Upper lobe of left lung (tissue), 6 donors: ENCODE data around the gene HTR3A. TPM values are rescaled to one million over a fixed set of nuclear protein-coding genes. Genes with fewer than 3 reads are reported as not detected.

Experiments used
- ATAC-seq, 2 donors: fragments of 200-7000 bp; cut with Tn5 transposase; one replicate each; pipeline ENCODE4 v1.9.1; 2022; ENCODE audit warnings: mild to moderate bottlenecking in 2 of 2, moderate library complexity in 2 of 2; ENCODE audit not compliant: low FRiP score in 2 of 2
- DNase-seq, 2 donors: peaks; one replicate each; pipeline ENCODE4 v3.0.0-alpha.2; 2019 to 2020
- H3K27ac ChIP-seq, 4 donors: fragments of 200-600 bp; sonication (generic); one replicate each; pipeline ENCODE4 v1.5.1; 2016 to 2019
- H3K27me3 ChIP-seq, 4 donors: fragments of 200-600 bp; sonication (generic); one replicate each; pipeline ENCODE4 v1.5.1; 2017 to 2019
- H3K36me3 ChIP-seq, 4 donors: fragments of 200-600 bp; sonication (generic); one replicate each; pipeline ENCODE4 v1.5.1; 2016 to 2019
- H3K4me1 ChIP-seq, 4 donors: fragments of 200-600 bp; sonication (generic); one replicate each; pipeline ENCODE4 v1.5.1; 2018 to 2019
- H3K4me3 ChIP-seq, 4 donors: fragments of 200-600 bp; sonication (generic); one replicate each; pipeline ENCODE4 v1.5.1; 2017 to 2019; ENCODE audit warnings: mild to moderate bottlenecking in 2 of 4, moderate library complexity in 1 of 4
- H3K9me3 ChIP-seq, 4 donors: fragments of 200-600 bp; sonication (generic); one replicate each; pipeline ENCODE4 v1.5.1; 2018 to 2019
- EP300 ChIP-seq, 4 donors: sonication (generic); formaldehyde crosslinking; IDR thresholded peaks; one replicate each; pipeline ENCODE4 v1.5.1; 2017; ENCODE audit warnings: antibody characterized with exemption in 4 of 4, control low read depth in 2 of 4
- POLR2A ChIP-seq, 4 donors: fragments of 450-650 bp; IDR thresholded peaks; one replicate each; pipeline ENCODE4 v1.5.1; 2016 to 2017; ENCODE audit warnings: antibody characterized with exemption in 4 of 4, mild to moderate bottlenecking in 2 of 4
- POLR2AphosphoS5 ChIP-seq, 2 donors: sonication (generic); formaldehyde crosslinking; IDR thresholded peaks; one replicate each; pipeline ENCODE4 v1.5.1; 2017; ENCODE audit warnings: antibody characterized with exemption in 2 of 2
- WGBS, 2 donors: methylation state at CpG; one replicate each; pipeline ENCODE4 v1.1.5; 2017 to 2018; 5-methylcytosine and 5-hydroxymethylcytosine counted together
- total RNA-seq, 6 donors: library from RNA; depleted of rRNA in 4 of 6; stranded (reverse); fragments of >200 nt in 4 of 6; gene quantifications; one replicate each; pipeline versions ENCODE4 v1.1.0 to v1.2.1, GENCODE V29; 2016 to 2021
- TF ChIP-seq, protein P1 (sequence below), 6 experiments: fragments of 450-650 bp in 4 of 6; fragments of 200-600 bp in 2 of 6; sonication (generic) in 2 of 6; IDR thresholded peaks; one replicate each; pipeline ENCODE4 v1.5.1; 2016 to 2019; ENCODE audit warnings: antibody characterized with exemption in 6 of 6
- donor health status: DM: no; HTN: no; CAD: no; lungs with moderate emphysema.
- donor health status: DM: no; HTN: yes; CAD: no; lungs with severe emphysema.

HTR3A gene
- total RNA-seq, 6 donors from 2014 or later: not detected

DNA sequence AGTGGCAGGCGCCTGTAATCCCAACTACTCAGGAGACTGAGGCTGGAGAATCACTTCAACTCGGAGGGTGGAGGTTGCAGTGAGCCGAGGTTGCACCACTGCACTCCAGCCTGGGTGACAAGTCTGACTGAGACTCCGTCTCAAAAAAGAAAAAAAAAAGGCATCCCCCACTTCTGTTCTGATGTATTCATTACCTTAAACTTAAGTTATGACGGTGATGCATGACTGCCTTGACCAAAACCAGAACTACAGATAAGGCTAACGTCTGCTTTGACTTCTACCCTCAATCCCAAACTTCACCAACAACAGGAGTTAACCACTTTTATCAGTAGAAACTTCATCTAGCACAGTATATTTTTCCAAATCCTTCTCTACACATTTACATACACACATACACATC is 9.9 kb downstream of the HTR3A start:
- DNase-seq (no peak), ATAC-seq (no peak)
- H3K9me3 ChIP-seq: no peaks in the 10 kb centered on the region
- H3K36me3 ChIP-seq: no peaks in the 10 kb centered on the region
- TF ChIP-seq EP300 (IDR thresholded peaks at IDR 0.05) (no peak), POLR2A (IDR thresholded peaks at IDR 0.05) (no peak), POLR2AphosphoS5 (IDR thresholded peaks at IDR 0.05) (no peak)
- TF ChIP-seq, protein P1, sequence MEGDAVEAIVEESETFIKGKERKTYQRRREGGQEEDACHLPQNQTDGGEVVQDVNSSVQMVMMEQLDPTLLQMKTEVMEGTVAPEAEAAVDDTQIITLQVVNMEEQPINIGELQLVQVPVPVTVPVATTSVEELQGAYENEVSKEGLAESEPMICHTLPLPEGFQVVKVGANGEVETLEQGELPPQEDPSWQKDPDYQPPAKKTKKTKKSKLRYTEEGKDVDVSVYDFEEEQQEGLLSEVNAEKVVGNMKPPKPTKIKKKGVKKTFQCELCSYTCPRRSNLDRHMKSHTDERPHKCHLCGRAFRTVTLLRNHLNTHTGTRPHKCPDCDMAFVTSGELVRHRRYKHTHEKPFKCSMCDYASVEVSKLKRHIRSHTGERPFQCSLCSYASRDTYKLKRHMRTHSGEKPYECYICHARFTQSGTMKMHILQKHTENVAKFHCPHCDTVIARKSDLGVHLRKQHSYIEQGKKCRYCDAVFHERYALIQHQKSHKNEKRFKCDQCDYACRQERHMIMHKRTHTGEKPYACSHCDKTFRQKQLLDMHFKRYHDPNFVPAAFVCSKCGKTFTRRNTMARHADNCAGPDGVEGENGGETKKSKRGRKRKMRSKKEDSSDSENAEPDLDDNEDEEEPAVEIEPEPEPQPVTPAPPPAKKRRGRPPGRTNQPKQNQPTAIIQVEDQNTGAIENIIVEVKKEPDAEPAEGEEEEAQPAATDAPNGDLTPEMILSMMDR (IDR thresholded peaks at IDR 0.05): no peak
- H3K27ac ChIP-seq: no peak overlapping the region
- H3K4me1 ChIP-seq: no peaks in the 10 kb centered on the region
- no peak overlapping the region for H3K4me3 ChIP-seq
- 74 to 80% methylated on average over 6 of the region's 6 CpGs for WGBS, 2 donors
- no peaks in the 10 kb centered on the region for H3K27me3 ChIP-seq

DNA sequence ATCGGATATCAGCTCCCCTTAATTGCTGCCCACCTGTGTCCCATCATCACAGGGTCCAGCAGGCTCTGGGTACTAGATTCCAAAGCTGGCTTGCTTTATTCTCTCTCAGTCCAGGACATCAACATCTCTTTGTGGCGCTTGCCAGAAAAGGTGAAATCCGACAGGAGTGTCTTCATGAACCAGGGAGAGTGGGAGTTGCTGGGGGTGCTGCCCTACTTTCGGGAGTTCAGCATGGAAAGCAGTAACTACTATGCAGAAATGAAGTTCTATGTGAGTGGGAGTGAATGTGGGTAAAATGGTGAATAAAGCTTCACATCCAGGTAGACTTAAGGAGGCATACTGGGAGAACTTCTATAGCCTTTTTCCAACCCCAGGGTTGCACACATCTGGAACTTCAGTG is 11.0 kb downstream of the HTR3A start:
- no peaks in the 10 kb centered on the region for H3K9me3 ChIP-seq
- no peaks in the 10 kb centered on the region for H3K36me3 ChIP-seq
- no peak overlapping the region for H3K4me3 ChIP-seq
- H3K4me1 ChIP-seq: no peaks in the 10 kb centered on the region
- TF ChIP-seq EP300 (IDR thresholded peaks at IDR 0.05): no peak
- TF ChIP-seq, protein P1 (IDR thresholded peaks at IDR 0.05): no peak
- TF ChIP-seq POLR2A (IDR thresholded peaks at IDR 0.05): no peak
- no peak for TF ChIP-seq POLR2AphosphoS5 (IDR thresholded peaks at IDR 0.05)
- H3K27me3 ChIP-seq: no peaks in the 10 kb centered on the region
- ATAC-seq: no peak
- no peak overlapping the region for H3K27ac ChIP-seq
- no peak for DNase-seq
- 87 to 89% methylated on average over 4 of the region's 4 CpGs for WGBS, 2 donors

DNA sequence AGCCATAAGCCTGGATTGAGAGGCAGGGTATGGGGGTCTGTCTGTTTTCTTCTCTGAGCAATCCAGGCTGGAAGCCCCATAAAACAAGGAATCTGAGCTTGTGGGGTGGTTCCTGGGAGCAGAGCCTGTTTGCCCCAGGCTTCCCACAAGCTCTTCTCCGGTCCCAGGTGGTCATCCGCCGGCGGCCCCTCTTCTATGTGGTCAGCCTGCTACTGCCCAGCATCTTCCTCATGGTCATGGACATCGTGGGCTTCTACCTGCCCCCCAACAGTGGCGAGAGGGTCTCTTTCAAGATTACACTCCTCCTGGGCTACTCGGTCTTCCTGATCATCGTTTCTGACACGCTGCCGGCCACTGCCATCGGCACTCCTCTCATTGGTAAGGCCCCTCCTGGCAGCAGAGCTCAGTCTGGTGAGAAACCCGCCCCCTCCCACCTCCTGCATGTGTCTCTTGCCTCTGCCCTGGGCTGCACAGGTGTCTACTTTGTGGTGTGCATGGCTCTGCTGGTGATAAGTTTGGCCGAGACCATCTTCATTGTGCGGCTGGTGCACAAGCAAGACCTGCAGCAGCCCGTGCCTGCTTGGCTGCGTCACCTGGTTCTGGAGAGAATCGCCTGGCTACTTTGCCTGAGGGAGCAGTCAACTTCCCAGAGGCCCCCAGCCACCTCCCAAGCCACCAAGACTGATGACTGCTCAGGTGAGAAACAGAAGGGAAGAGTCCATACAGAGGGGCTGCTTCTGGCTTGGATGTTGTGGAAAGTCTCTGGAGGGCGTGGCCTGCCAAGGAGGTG is 11.6 kb downstream of the HTR3A start:
- Histone ChIP-seq H3K4me1 (no peaks in the 10 kb centered on the region), H3K4me3 (no peak overlapping the region), H3K9me3 (no peaks in the 10 kb centered on the region), H3K27me3 (no peaks in the 10 kb centered on the region), H3K36me3 (no peaks in the 10 kb centered on the region), H3K27ac (no peak overlapping the region)
- 84 to 86% methylated on average over 18 of the region's 18 CpGs for WGBS, 2 donors
- DNase-seq: no peak
- TF ChIP-seq, protein P1 (IDR thresholded peaks at IDR 0.05): no peak
- TF ChIP-seq POLR2AphosphoS5 (IDR thresholded peaks at IDR 0.05) (no peak), POLR2A (IDR thresholded peaks at IDR 0.05) (no peak)
- no peak for ATAC-seq

DNA sequence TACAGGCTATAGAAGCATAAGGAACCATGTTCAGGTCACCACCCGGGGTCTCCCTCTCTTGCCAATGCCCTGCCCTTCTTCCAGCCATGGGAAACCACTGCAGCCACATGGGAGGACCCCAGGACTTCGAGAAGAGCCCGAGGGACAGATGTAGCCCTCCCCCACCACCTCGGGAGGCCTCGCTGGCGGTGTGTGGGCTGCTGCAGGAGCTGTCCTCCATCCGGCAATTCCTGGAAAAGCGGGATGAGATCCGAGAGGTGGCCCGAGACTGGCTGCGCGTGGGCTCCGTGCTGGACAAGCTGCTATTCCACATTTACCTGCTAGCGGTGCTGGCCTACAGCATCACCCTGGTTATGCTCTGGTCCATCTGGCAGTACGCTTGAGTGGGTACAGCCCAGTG is 14.5 kb downstream of the HTR3A start:
- 66 to 79% methylated on average over 9 to 15 of the region's 15 CpGs for WGBS, 2 donors

More for the DNA sequence above, 14.5 kb downstream of the HTR3A start:
- peak in 1 of 2 donors; percentile 41 for DNase-seq
- TF ChIP-seq EP300 (IDR thresholded peaks at IDR 0.05) (no peak), POLR2A (IDR thresholded peaks at IDR 0.05) (no peak), POLR2AphosphoS5 (IDR thresholded peaks at IDR 0.05) (no peak)
- TF ChIP-seq, protein P1 (IDR thresholded peaks at IDR 0.05): no peak
- no peak for ATAC-seq
- Histone ChIP-seq H3K4me1 (no peaks in the 10 kb centered on the region), H3K9me3 (no peaks in the 10 kb centered on the region), H3K4me3 (no peak overlapping the region), H3K27ac (no peak overlapping the region), H3K27me3 (no peaks in the 10 kb centered on the region), H3K36me3 (no peaks in the 10 kb centered on the region)
